OCI-LY3 (cell line): ENCODE data around the gene WDR86.

Experiments used
- H2AFZ ChIP-seq: fragments of 200-600, 300-600 bp; shearing (Covaris generic); 2 replicates; pipeline ENCODE4 v1.6.0; 2014; ENCODE audit warnings: antibody characterized with exemption, low read depth, low read length
- H3K27ac ChIP-seq: fragments of 200-600, 300-600 bp; sonication (generic); 2 replicates; pipeline ENCODE4 v1.5.1; 2014; ENCODE audit warnings: mild to moderate bottlenecking, low read length, moderate library complexity, mixed read lengths
- H3K27me3 ChIP-seq: fragments of 200-600, 300-600 bp; sonication (generic); 2 replicates; pipeline ENCODE4 v1.6.1; 2014; ENCODE audit warnings: low read depth, low read length, mixed read lengths
- H3K36me3 ChIP-seq: fragments of 200-600, 300-600 bp; sonication (generic); replicated peaks from 2 replicates; pipeline ENCODE3; 2014; ENCODE audit warnings: low read depth, low read length, mixed read lengths
- H3K4me1 ChIP-seq: fragments of 300-600, 200-600 bp; sonication (generic); 2 replicates; pipeline ENCODE4 v1.6.1; 2014; ENCODE audit warnings: low read length, mixed read lengths
- H3K4me2 ChIP-seq: fragments of 200-600, 300-600 bp; sonication (generic); 2 replicates; pipeline ENCODE4 v1.6.1; 2014; ENCODE audit warnings: low read length, mixed read lengths
- H3K4me3 ChIP-seq: fragments of 300-600, 200-600 bp; sonication (generic); 2 replicates; pipeline ENCODE4 v1.5.1; 2014; ENCODE audit warnings: antibody characterized with exemption, mild to moderate bottlenecking, low read length, moderate library complexity
- H3K79me2 ChIP-seq: fragments of 300-600, 200-600 bp; shearing (Covaris generic); 2 replicates; pipeline ENCODE4 v1.6.1; 2014; ENCODE audit warnings: mild to moderate bottlenecking, low read length, mixed read lengths
- H3K9ac ChIP-seq: fragments of 300-600, 200-600 bp; shearing (Covaris generic); 2 replicates; pipeline ENCODE4 v1.6.0; 2014; ENCODE audit warnings: mild to moderate bottlenecking, low read length, moderate library complexity
- H3K9me3 ChIP-seq: fragments of 200-600, 300-600 bp; shearing (Covaris generic); 2 replicates; pipeline ENCODE4 v1.6.1; 2014; ENCODE audit warnings: low read length, mixed read lengths; ENCODE audit not compliant: insufficient read depth
- H4K20me1 ChIP-seq: fragments of 200-600, 300-600 bp; sonication (generic); 2 replicates; pipeline ENCODE4 v1.6.1; 2016; ENCODE audit warnings: low read length, mixed read lengths; ENCODE audit not compliant: insufficient read depth
- CTCF ChIP-seq: fragments of 200-600, 300-600 bp; sonication (generic); IDR thresholded peaks from 2 replicates; pipeline ENCODE4 v1.5.1; 2014; ENCODE audit warnings: antibody characterized with exemption, low read length, low read depth
- EZH2phosphoT487 ChIP-seq: fragments of 200-600 bp; shearing (Covaris generic); IDR thresholded peaks from 2 replicates; pipeline ENCODE4 v1.6.1; 2018; ENCODE audit warnings: antibody characterized with exemption, mixed run types, low read depth

The WDR86 gene

GRCh38 chr7:151431281-151431767 is 21.5 kb upstream of the WDR86 start:
- Histone ChIP-seq H3K79me2 (no peaks in the 10 kb centered on the region), H3K4me2 (no peak overlapping the region), H3K9ac (no peak overlapping the region), H3K36me3 (no peaks in the 10 kb centered on the region), H2AFZ (no peak overlapping the region), H3K27ac (no peak overlapping the region), H3K27me3 (peaks cover 13% of the 10 kb centered on the region), H3K4me1 (peaks cover 7% of the 10 kb centered on the region; the same call in 1 of the 2 replicates), H3K4me3 (no peak overlapping the region), H4K20me1 (no peaks in the 10 kb centered on the region), H3K9me3 (no peaks in the 10 kb centered on the region)
- TF ChIP-seq EZH2phosphoT487: no peak
- TF ChIP-seq CTCF: no peak

- peaks cover 20% of the 10 kb centered on the region for H3K27me3 ChIP-seq
- H3K9me3 ChIP-seq: no peaks in the 10 kb centered on the region
- no peak overlapping the region for H2AFZ ChIP-seq
- no peaks in the 10 kb centered on the region for H3K79me2 ChIP-seq
- H3K36me3 ChIP-seq: no peaks in the 10 kb centered on the region
- H3K4me2 ChIP-seq: no peak overlapping the region
- no peaks in the 10 kb centered on the region for H4K20me1 ChIP-seq
- H3K4me1 ChIP-seq: peaks cover 7% of the 10 kb centered on the region; the same call in 1 of the 2 replicates
- no peak for TF ChIP-seq CTCF
- TF ChIP-seq EZH2phosphoT487: no peak
- no peak overlapping the region for H3K27ac ChIP-seq
- H3K9ac ChIP-seq: no peak overlapping the region
- no peak overlapping the region for H3K4me3 ChIP-seq
Measured at GRCh38 chr7:151430391-151431205, 20.8 kb upstream of the WDR86 start.

- H2AFZ ChIP-seq: no peak overlapping the region
- H3K36me3 ChIP-seq: no peaks in the 10 kb centered on the region
- no peaks in the 10 kb centered on the region for H3K9me3 ChIP-seq
- no peak overlapping the region for H3K9ac ChIP-seq
- H3K4me3 ChIP-seq: no peak overlapping the region
- H3K4me2 ChIP-seq: no peak overlapping the region
- H3K79me2 ChIP-seq: no peaks in the 10 kb centered on the region
- H3K27ac ChIP-seq: no peak overlapping the region
- no peaks in the 10 kb centered on the region for H4K20me1 ChIP-seq
- peaks cover 7% of the 10 kb centered on the region; the same call in 1 of the 2 replicates for H3K4me1 ChIP-seq
- no peak for TF ChIP-seq CTCF
- no peak for TF ChIP-seq EZH2phosphoT487
- H3K27me3 ChIP-seq: peaks cover 28% of the 10 kb centered on the region
Measured at GRCh38 chr7:151429560-151430331, 19.9 kb upstream of the WDR86 start.

- no peak for TF ChIP-seq EZH2phosphoT487
- TF ChIP-seq CTCF: no peak
- H3K9me3 ChIP-seq: no peaks in the 10 kb centered on the region
- H3K27ac ChIP-seq: no peak overlapping the region
- no peak overlapping the region for H3K9ac ChIP-seq
- no peaks in the 10 kb centered on the region for H3K36me3 ChIP-seq
- no peaks in the 10 kb centered on the region for H4K20me1 ChIP-seq
- no peak overlapping the region for H3K4me3 ChIP-seq
- H2AFZ ChIP-seq: no peak overlapping the region
- H3K4me1 ChIP-seq: peaks cover 7% of the 10 kb centered on the region; the same call in 1 of the 2 replicates
- no peak overlapping the region for H3K4me2 ChIP-seq
- H3K79me2 ChIP-seq: no peaks in the 10 kb centered on the region
- H3K27me3 ChIP-seq: peaks cover 32% of the 10 kb centered on the region
Measured at GRCh38 chr7:151429237-151429559, 19.4 kb upstream of the WDR86 start.
